CD4-positive, alpha-beta T cell treated with Interleukin-12 subunit alpha and Interleukin-12 subunit beta, for 1 hour (primary cell): Measurements from ENCODE around the gene SFXN3.

Experiments
- DNase-seq: peaks from one replicate; pipeline ENCODE4 v3.0.0-alpha.2; 2020

The SFXN3 gene

DNA sequence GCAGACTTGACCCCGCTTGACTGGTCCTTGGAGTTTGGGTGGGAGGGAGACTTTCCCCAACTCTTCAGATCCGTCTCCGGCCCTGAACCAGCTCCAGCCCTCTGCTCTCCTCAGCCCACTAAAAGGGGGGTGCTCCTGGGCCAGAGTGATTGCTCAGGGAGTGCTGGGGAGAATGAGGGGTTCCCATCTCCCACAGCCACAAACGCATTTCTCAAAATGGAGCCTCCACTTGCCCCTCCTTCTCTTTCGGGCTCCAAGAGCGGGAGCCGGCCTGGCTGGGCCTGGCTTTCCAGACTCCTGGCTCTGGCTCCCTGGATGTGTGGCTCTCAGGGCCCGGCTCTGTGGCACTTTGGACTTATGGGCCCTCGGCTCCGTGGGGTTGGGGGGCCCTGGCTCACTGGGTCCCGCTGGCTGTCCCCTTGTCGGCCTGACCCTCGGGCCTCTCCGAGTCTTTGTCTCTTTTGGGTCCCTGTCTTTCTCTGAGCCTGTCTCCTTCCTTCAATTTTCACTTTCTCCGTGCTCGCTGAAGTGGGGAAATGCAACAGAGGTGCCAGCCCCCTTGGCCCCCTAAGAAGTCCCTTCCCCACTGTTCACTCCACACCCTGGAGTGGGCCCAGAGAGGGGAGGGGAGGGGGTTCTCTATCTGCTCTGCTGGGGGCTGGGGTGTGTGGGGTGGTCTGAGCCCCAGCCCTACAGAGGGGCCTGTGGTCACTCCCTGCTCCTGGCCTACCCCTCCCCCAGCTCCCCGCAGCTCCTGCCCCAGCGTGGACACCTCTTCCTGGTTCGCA lies 30.7 kb upstream of the SFXN3 start:
- DNase-seq, result no peak

GRCh38 chr10:101000915-101001658 lies 29.9 kb upstream of the SFXN3 start:
- DNase-seq, result no peak

DNA sequence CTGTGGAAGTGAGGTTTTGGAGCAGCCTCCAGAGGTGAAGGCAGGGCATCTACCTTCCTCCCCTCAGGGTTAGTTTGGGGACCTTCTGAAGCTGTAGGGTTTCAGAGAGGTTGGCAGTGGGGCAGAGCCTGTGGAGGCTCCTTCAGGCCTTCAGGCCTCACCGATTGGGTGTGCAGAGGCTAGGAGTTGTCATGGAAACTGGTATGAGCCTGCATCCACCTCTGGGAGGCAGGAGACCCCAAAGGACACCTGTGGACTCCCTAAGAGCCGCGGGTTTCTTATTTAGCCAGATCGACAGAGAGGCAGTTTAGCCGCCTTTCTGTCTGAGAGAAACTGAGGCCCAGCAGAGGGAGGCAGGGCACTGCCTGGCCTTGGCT lies 29.4 kb upstream of the SFXN3 start:
- no peak for DNase-seq

GRCh38 chr10:101002456-101002855 lies 28.6 kb upstream of the SFXN3 start:
- no peak for DNase-seq

DNA sequence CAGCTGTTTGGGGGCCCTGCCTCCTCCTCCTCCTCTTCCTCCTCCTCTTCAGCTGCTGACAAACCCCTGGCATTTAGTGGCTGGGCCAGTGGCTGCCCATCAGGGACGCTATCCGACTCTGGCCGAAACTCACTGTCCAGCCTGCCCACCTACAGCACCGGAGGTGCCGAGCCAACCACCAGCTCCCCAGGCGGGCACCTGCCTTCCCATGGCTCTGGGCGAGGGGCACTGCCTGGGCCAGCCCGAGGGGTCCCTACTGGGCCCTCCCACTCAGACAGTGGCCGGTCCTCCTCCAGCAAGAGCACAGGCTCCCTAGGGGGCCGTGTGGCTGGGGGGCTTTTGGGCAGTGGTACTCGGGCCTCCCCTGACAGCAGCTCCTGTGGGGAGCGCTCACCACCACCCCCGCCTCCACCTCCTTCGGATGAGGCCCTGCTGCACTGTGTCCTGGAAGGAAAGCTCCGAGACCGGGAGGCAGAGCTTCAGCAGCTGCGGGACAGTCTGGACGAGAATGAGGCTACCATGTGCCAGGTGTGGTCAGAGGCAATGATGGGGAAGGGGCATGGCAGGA lies 27.3 kb upstream of the SFXN3 start:
- DNase-seq, result no peak

GRCh38 chr10:101005361-101005760 lies 25.7 kb upstream of the SFXN3 start:
- no peak for DNase-seq

DNA sequence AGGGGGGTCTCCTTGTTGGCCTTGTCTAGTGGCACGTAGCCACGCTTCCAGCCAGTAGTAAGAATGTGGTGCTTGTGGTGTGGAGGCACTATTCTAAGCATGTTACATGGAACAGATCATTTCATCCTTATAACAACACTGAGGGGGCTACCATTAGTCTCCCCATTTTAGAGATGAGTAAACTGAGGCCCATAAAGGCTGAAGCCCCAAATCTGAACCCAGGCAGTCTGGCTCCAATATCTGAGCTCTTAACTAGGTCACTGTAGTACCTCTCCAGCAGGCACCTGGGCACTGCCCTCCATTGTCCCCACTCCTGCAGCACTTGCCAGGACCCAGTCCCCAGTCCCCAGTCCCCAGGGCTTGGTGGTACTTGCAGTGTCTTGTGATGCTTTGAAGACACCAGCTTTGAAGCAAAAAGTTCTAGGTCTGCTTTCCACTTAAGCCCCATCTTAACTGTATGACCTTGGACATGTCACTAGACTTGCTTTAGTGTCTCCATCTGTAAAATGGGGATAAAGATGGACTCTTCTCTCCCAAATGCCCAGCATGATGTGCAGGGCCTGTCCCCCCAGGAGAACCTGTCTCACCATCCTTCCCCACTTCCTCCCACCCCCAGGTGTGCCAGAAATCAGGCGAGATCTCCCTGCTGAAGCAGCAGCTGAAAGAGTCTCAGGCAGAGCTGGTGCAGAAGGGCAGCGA lies 25.0 kb upstream of the SFXN3 start:
- no peak for DNase-seq

GRCh38 chr10:101006593-101007098 lies 24.4 kb upstream of the SFXN3 start:
- DNase-seq, result no peak

DNA sequence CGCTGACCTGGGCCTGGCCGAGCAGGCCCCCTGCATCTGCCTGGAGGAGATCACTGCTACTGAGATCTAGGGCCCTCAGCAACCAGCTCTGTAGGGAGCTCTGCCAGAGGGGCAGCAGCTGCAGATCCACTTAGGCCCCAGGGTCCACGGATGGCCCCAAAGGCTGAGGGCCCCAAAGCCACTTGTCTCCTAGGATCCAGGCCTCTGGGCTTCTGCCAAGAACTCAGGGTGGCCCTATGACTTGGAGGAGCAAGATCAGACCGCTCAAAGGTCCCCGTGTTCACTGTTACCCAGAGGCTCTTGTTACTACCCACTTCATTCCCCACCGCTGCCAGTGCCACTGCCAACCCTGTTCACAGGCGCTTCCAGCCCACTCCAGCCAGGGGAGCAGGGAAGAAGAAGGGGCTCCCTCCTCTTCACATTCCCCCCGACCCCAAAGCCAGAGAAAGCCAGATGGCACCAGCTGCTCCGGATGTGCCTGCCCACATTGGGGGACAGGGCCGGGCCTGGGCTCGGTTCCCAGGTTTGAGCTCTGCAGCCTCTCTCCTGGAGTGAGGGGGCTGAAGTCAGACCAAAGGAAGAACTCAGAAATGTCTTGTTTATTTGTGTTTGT lies 23.8 kb upstream of the SFXN3 start:
- no peak for DNase-seq

GRCh38 chr10:101007915-101008822 lies 22.9 kb upstream of the SFXN3 start:
- no peak for DNase-seq

DNA sequence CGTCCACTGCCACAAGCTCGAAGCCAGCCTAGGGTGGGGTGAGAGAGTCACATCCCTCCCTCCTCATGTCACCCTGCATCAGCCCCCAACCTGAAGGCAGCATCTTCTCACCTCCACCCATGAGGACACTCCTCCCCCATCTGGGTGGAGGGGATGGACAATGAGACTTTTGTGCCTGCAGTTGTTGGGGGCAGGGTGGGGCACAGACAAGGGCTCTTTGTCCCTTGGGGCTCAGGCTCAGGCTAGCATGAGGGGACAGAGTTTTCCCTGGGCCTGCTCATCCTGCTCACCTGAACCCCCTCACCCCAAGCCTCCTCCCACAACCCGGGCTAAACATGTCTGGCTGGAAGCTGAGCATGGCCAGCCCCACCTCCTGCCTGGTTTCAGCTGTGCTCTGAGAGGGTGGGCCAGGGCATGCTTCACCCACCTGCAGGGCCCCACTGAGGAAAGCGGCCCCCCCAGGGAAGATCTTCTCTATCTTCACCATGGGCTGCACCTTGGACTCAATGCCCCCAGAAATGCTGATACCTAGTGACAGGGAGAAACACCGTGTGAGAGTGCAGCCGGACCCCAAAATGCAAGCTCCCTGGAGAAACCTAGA lies 22.1 kb upstream of the SFXN3 start:
- no peak for DNase-seq

DNA sequence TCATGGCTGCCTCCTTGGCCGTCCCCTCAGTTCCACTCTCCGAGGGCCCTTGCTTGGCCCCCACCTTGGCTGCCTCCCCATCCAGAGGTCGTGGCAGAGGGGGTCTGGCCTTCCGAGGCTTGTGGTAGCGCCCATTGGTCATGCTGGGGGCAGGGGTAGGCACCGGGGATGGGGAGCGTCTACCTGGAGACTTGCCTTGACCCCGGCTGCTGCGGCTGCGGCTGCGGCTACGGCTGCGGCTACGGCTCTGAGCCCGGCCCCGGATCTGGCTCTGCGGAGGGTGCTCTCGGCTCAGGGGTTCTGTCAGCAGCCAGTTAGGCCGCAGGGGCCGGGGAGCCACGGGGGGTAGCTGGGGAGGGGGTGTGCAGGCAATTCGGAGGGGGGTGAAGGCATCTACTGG lies 20.7 kb upstream of the SFXN3 start:
- no peak for DNase-seq

GRCh38 chr10:101011517-101012423 lies 19.3 kb upstream of the SFXN3 start:
- no peak for DNase-seq

DNA sequence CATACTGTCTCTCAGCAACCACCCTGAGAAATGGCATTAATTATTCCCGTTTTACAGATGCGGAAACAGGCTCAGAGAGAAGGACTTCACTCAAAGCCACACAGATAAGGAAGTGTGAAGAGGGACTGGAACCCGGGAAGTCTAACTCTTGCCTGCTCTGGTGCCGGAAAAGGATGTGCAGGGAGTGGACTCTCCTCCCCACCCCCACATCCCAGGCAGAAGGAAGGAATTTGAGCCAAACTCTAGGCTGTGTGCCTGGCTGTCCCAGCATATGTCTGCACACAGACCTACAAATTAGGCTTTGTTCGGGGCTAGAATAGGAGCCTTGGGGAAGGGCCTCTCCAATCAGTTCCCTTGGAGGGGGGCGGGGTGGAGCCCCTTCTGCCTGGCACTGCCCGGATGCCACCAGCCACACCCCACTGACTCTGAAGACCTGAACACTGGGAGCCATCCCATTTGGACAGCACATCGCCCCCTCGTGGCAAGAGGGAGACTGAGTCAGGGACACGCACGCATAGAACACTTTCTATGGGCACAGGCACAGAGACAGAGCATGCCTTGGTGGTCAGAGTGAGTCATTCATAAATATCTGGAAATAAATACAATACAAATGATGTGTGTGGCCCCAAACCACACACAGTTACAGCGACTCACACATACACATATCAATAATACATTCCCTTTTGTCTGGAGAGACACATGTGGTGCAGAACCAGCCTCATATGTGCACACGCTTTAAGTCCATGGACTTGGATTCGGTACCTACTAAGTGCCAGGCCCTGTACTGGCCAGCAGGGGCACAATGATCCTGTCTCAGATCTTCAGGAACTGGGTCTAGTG lies 18.3 kb upstream of the SFXN3 start:
- DNase-seq, result peak; percentile 81

- no peak for DNase-seq
Observed at GRCh38 chr10:101013365-101013825, 17.6 kb upstream of the SFXN3 start.

DNA sequence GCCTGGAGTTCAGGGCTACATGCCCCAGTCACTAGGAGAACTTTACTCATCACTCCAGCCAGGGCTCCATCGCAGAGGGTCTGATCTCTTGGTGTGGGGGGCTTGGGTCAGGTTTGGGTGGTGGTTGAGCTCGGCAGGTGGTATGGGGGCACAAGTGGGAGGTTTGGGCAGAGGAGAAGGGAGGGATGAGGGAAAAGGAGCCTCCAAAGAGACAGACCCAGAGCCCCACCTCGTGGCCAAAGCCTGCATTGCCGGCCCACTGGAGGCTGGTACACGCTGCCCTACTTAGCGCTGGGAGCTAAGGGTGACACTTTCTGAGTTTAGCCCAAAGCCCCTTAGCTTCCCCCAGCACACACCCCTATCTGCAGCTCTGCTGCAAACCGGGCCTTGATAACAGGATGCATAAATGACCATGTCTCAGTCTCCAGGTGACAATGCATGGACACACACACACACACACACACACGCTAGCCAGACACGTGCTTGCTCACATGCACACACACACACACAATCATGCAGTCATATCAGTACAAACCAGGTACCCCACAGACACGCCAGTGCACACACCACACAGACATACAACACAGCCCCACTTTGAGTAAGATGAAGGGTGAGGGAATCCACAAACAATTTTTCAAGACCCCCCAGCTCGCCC lies 16.7 kb upstream of the SFXN3 start:
- peak; percentile 79 for DNase-seq

GRCh38 chr10:101014966-101015581 lies 16.0 kb upstream of the SFXN3 start:
- no peak for DNase-seq

GRCh38 chr10:101015582-101015973 lies 15.5 kb upstream of the SFXN3 start:
- DNase-seq, result no peak
